GM21381 (cell line): ENCODE data around the gene AADAT.
"Not testable (repeated sequence)": the region's sequence is repeated elsewhere in the genome, so short reads cannot be mapped to it uniquely, and the experiment has no call there.

ENCODE experiments used
- ATAC-seq: cut with Tn5 transposase; IDR thresholded peaks from one replicate; pipeline ENCODE4 v1.9.1; 2021; ENCODE audit warnings: mild to moderate bottlenecking, moderate library complexity; ENCODE audit not compliant: unreplicated experiment

The AADAT gene

DNA sequence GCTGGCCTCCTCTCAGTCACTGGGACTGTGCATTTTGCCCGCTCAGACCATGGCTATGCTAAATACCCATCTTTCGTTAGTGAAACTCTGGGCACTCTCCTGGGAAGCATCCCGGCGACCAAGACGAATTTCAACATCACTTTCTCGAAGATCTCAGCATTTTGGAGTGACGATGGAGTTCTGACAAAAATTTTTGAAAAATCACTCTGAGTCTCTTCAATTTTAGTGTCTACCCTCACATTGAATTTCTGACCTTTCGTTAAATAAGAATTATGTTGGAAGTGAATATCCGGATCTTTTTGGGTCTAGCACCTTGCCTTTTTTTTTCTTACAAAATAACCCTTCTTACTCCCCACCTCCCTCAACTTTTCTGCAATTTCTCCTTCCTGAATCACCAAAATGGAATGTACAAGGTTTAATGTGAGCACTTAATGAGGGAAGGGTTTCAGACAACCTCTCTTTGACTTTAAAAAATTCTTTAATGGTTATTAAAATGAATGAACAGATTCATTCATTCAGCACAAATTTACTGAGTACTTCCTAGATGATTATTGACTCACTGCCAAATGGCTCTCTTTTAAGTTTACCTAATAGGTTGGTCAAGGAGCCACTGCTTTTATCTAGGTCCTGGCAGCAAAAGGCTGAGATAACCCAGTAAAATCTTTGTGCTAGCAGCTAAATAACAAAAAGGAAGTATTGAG lies 746 bp upstream of the AADAT start:
- ATAC-seq = no peak

DNA sequence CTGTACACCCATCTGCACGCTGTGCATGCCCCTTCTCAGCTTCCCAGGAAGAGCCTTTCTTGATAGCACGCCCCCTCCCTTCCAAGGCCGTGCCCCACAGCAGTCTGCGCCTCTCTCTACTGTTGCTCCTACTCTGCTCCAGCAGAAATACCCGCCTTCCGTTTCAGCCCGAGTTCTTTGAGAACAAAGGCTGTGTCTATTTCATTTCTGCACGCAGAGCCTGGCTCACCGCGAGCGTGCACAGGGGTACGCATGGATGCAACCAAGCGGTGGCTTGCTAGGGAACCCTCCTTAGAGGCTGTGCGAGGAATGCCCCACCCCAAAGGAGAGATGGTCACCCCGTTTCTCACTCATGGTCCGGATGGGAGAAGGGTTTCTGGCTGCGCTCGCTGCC lies 485 bp downstream of the AADAT start:
- ATAC-seq = no peak

DNA sequence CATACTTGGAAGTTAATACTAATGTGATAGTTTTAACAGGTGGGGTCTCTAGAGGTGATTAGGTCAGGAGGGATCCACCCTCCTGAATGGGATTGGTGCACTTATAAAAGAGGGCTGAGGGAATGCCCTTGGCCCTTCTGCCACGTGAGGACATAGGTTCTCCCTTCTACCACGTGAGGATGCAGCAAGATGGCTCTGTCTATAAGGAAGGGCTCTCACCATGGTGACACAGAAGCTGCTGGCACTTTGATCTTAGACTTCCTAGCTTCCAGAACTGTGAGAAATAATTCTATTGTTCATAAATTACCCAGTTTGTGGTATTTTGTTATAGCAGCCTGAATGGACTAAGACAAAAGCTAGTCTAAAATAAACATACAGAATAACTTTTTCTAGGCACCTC lies 1.0 kb downstream of the AADAT start:
- no peak for ATAC-seq

DNA sequence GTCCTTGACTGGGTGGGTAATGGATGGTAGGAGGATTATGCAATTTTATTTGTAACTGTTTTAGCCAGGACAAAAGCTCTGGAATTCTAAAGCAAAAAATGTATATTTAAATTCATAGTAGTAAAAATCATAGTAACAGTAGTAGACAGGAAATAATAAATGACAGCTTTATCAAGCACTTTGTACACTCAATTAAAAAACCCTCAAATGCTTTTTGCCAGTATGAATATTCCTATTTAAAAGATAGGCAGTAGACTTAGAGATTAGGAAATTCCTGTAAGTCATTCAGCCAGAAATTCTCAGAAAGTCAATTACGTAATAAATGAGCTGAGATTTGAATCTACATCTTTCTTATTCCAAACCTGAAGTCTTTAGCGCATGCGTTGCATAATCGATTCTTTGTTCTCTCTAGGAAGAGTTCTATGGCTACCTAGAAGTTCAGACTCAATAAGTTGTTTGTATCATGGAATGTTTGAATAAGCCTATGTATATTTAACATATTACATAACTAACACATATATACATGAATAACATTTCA lies 2.5 kb downstream of the AADAT start:
- ATAC-seq = no peak

DNA sequence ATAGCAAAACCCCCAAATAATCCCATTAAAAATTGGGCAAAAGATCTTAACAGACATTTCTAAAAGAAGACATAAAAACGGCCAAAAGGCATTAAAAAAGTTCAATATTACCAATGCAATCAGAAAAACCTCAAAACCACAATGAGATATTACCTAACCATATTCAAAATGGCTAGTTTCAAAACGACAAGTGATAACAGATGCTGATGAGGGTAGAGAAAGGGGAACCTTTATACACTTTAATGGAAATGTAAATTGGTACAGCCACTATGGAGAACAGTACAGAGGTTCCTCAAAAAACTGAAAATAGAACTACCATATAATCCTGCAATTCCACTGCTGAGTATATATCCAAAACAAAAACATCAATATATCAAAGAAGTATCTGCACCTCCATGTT lies 6.2 kb downstream of the AADAT start:
- ATAC-seq = no peak

DNA sequence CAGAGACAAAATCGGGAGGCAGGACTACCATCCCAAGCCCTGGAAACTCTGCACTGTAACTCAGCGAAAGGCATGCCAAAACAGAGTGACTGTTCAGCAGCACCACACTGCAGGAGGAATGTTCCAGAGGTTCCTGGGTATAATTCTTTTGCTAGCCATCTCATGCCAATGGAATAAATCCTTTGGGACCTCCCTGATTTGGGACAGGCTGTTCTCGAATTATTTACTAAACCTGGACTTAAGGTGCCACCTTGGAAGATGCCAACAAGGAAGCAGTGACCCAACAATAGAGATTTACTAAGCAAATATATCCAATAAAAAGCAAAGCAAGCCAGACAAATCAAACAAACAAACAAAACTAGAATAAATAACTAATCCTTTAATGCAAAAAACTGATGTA lies 9.3 kb downstream of the AADAT start:
- ATAC-seq = no peak

DNA sequence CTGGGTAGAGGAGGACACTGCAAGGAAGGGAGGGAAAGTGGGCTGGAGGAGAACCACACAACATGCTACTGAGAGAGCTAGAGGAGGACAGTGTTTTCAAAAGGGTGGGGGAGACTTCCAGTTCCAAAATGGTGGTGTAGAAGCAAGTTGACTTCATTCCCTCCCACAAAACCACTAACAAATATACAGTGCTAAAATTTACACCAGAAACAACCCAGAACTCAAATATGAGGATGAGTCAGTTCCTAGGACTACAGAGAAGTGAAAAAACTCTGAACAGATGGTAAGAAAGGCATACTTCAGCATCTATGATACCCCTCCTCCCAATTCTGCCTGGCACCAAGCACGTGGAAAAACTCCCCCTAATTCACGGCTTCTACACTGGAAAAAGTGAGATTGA lies 9.8 kb downstream of the AADAT start:
- ATAC-seq = no peak

DNA sequence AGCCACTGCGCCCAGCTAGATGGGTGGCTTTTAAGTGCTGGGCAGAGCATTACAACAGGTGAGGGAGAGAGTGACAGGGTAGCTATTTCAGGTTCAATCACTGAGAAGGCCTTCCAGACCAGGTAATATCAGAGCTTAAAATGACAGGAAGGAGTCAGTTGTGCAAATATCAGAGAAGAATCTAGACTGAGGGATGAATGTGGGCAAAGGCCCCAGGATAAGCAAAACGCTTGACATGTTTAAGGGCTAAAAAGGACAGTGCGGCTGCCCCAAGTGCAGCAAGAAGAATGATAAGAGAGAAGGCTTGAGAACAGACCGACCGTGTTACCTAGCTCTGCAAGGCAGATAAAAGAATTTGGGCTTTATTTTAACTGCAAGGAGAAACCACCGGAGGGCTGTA lies 18.6 kb downstream of the AADAT start:
- ATAC-seq = no peak

DNA sequence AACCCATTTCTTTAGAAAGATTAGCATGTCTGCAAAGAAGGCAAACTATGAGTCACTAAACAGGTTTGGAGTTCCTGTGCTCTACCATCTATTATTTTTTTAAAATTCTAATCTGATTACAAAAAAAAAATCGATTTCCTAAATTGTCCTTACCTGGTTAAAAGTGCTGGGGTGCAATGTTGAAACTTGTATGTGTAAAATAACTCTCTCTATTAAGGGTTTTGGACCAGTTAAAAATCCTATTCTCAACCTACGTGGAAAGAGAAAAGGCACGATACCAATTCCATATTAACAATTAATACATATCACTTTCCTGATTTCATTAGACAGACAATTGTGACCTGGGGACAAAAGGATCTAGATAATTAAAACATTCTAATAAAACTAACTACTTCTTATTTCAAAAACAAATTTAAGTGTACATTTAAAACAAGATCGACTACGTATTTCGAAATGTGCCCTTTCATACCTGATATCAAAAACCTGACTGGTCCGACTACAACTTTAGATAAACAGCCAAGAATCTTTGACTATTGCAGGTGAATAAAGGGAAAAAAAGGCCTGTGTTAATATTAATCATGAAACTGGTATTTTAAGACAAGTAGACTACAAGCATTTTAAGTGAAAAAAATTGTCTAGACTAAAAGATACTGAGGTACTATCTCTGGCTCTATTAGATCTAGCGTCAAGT lies 21.2 kb downstream of the AADAT start:
- ATAC-seq = no peak

DNA sequence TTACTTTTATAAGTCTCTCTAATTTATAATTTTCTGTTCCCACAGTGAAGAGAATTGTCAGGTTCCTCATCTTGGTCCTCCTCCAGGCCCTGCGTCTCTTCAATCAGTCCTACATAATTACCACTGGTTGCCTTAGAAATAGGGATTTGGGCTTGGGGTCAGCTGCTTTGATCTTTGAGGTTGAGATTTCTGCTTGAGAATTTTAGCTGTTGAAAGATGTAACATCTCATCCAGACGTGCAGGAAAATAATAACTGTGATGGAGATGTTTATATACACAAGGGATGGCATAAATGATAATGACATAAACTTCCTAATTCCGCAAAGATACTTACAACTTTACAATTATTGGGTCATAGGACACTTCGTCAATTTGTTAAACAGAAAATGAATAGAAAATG lies 30.3 kb downstream of the AADAT start:
- ATAC-seq = no peak

DNA sequence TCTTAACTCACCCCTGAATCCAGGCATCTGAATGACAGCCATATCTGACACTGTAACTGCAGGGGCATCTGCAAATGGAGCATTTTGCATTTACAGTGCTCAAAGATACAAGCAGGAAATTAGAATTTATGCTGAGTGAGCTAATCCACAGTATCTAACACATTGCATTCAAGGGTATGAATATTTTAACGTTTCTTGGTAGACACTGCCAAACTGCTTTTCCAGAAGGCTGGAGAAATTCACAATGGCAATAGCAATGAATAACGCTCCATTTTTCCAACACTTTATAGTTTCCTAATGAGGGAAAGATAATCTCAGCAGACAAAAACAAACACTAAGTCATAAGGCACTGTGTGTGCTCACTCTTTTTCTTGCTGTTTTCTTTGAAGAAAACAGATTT lies 30.9 kb downstream of the AADAT start:
- no peak for ATAC-seq

DNA sequence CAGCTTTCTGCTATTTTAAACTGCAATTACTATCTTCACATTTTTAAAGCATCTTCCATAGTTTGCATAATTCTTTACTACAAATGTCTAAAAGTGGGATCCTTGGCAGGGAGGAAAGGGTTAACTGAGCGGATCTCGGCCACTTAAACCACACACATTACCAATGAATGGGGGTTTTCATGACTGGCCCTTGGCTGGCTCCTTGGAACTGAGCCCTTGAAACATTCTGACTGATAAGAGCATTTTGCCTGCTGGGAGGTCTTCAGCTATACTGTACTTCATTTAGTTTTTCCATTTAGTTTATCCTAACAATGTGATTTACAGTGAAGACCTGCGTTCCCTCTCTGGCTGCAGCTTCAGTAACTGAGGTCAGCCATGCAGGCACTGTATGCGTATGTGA lies 31.9 kb downstream of the AADAT start:
- no peak for ATAC-seq

DNA sequence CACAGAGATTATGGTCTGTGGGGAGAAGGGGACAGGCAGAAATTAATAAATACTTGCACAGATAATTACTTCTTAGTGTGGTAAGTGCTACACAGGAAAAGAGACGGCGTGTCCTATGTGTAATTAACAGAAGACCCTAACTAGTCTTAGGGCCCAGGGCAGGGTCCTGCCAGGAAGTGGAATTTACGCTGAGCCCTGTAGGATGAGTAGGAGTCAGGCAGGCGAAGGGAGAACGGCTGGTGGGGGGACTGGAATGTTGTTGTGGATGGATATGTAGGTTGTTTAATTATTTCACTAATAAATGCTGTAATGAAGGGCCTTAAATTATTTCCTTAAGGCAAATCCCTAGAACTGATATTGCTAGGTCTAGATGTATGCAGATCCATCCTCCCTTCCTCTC lies 36.8 kb downstream of the AADAT start:
- ATAC-seq = no peak

DNA sequence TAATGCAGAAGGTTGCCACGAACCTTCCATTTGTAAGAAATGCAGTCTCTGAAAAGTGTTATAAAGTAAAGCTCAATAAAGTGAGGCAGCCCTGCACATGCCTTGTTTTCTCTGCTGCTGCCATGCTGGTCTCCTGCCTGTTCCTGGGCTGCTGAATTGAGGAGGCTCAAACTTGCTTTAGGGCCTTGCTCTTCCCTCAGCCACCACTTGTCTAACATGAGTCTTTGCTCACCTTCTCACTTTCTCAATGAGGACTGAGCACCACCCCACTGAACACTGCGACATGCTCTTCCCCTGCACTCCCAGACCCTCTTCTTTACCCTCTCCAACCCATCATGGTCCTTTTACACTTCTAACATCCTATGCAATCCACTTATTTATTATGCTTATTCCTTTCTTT lies 38.4 kb downstream of the AADAT start:
- ATAC-seq = no peak

DNA sequence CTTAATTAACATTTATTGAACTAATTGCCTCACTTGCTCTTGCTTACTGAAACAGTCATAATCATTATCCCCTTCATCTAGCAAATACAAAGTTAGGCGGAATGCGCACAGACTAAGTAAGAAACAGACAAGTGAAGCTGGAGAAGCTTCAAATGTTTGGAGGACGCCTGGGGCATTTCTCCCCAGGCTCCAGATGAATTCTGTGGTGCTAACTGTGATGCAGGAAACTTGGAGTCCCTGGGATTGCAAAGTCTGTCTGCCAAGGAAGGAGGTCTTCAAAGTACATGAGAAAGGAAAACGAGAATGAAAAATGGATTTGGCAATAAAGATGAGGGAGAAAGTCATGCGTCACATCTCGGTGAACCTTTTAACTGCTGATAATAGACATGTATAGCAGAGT lies 40.0 kb downstream of the AADAT start:
- ATAC-seq = no peak

DNA sequence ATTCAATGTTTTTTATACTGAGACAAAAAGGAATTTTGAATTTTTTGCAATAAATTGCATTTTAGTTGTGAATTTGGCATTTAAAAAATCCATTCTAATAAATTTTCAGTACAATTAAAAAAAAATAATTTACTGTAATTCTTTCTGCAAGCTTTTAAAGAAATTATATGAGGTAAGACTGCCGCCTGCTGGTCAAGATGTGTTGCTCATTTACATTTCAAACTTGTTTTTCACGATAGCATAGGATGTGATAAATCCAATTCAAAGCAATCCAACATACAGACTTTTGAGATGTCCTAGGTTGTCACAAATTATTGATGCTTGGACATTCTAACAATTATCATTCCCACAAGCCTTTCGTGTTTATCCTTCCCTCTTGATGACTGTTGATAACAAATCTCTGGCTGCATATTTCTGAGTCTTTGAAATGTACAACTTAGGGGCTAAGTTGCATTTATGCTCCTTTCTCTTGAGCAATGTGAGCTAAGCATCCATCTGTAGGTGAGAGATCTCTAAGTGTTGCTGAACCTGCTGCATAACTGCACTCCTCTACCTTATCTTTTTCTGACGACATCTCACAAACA lies 41.9 kb downstream of the AADAT start:
- ATAC-seq = no peak

DNA sequence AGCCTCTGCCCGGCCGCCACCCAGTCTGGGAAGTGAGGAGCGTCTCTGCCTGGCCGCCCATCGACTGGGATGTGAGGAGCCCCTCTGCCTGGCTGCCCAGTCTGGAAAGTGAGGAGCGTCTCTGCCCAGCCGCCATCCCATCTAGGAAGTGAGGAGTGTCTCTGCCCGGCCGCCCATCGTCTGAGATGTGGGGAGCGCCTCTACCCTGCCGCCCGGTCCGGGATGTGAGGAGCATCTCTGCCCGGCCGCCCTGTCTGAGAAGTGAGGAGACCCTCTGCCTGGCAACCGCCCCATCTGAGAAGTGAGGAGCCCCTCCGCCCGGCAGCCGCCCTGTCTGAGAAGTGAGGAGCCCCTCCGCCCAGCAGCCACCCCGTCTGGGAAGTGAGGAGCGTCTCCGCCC lies 43.6 kb downstream of the AADAT start:
- not testable (repeated sequence) for ATAC-seq

DNA sequence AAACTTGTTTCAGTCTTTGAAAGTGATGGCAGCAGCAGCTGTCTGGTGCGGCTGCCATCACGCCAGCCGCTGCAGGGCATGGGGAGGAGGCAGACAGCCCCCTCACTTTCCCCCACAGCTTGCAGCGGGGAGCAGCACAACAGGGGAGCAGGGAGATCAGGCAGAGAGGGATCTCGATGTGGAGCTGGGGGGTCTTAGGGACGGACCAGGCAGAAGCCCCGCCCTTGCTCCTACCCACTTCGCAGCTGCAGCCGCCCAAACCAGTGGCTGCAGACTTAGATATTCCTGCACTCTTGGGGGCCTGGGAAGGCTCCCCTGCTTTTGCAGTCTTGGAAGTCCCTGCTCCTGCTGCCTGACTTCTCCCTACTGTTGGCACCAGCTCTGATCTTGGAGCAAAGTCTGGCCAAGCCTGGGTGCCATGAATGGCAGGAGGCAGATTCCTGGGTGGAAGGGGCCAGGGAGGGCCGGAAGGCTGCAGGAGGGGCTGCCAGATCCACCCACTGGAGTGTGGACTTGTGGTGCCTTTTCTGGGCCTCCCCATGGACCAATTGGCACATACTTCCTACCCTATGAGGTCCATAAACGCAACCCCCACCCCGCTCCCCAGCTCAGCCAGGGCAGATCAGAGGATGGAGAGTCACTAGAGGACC lies 49.6 kb downstream of the AADAT start:
- no peak for ATAC-seq

DNA sequence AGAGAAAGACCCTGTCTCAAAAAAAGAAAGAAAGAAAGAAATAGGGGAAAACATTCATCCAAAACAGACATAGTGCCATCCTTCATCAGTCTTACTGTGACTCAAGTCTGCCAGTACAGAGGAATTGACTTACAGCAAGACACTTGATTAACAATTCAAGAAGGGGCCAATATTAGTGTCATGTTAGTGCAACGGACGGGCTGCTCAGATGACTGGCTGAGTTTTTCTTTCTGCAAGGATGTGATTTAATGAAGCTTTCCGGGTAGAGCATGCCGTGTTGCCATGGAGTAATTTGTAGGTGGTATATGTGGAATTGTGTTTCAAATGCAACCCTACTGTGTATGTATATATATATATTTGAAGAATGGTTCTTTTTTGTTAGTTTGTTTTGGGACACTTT lies 51.0 kb downstream of the AADAT start:
- no peak for ATAC-seq

DNA sequence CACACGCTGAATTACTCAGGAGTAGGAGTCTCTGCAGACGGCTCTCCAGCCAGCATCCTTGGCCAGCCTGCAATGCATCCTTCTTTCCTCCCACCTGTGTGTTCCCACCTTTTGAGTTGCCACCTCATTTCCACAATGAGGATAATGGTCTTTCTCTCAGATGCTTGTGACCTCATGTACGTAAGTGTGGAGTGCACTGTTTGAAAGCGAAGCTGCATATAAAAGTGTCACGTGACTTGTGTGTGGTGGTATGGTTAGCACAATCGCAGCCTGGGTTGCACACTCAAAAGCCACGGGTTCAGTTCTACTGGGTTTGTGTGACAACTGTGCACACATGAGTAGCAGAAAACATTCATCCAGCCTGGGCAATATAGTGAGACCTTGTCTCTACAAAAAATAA lies 51.5 kb downstream of the AADAT start:
- no peak for ATAC-seq

DNA sequence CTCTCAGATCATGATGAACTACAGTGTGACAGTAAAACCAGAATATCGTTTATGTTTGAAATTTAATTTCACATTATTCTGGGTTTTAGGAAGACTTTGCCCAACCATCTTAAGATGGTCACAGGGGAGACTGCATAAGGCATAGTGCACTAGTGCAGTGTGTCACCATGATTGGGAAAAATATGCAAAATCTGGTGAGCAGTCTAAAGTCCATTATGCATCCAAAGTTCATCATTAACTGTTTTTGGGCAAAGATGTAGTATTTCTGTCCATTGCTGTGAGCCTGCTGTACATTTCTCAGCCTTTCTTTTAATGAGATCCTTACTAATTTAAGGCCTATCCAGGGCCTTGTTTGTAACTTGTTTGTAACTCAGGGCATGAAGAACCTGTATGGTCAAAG lies 52.3 kb downstream of the AADAT start:
- ATAC-seq = no peak

DNA sequence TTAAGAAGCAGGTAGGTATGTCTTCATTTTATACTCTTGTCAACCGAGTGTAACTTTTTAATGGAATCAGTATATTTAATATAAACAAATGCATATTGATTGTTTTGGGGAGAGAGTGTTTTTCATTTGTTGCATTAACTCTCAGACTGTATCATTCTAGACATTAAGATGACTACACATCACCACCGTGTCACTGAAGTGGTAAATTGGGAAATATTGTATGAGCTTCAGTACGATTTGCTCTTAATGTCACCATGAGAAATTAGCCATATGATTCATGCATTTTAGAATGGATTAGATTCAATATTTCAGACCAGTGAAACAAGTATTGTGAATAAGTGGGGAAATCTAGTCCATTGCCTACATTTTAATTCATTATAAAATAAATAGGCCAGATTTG lies 53.9 kb downstream of the AADAT start:
- no peak for ATAC-seq
